GM19025 (cell line): Measurements from ENCODE around the gene PTPRE.

Experiments
- ATAC-seq: cut with Tn5 transposase; IDR thresholded peaks from one replicate; pipeline ENCODE4 v1.9.1; 2021; ENCODE audit warnings: mild to moderate bottlenecking, low read depth, moderate library complexity; ENCODE audit not compliant: unreplicated experiment

The PTPRE gene

GRCh38 chr10:127906548-127907377 lies at the start of gene PTPRE:
PTPRE (plus strand) TSS chr10:127907103; CDS start chr10:128040882, 133,779 bp downstream.
- peak; percentile 91 for ATAC-seq

DNA sequence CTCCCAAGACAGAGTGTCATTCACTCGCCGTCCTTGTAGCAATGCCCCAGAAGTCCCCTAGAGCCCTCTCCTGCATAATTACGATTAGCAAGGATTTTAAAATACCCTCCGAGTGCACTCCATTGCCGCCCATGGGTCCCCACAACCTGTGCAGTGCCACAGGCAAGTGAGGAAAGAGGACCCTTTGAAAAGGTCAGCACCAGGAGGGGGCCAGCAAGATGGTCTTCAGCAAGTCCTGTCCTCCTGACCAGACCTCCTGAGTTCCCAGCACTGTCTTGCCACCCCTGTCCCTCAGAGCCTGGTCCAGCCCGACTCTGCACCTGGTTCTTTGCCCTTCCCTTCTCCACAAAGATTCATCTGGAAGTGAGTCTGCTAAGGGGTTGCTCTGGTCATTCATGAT lies 46.3 kb upstream of the PTPRE start:
- ATAC-seq: no peak

- ATAC-seq: no peak
These were observed 43.6 kb upstream of the PTPRE start for GRCh38 chr10:127863231-127863825.

GRCh38 chr10:127866276-127867013 lies 40.5 kb upstream of the PTPRE start:
- ATAC-seq: no peak

DNA sequence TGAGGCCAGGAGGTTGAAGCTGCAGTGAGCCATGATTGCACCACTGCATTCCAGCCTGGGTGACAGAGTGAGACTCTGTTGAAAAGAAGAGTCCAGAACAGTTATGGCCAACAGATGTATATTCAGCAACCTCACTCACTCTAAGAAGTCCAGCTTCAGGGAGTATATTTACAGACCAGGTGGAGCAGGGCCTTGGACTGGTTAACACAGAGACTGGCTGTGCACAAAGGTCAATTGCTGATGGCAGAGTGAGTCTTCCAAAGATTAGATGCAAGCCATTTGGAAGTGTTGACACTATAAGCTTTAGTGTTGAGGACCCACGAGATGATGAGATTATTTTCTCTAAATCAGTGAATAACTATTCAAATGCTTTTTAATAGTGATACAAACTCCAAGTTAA lies 39.1 kb upstream of the PTPRE start:
- ATAC-seq: no peak

DNA sequence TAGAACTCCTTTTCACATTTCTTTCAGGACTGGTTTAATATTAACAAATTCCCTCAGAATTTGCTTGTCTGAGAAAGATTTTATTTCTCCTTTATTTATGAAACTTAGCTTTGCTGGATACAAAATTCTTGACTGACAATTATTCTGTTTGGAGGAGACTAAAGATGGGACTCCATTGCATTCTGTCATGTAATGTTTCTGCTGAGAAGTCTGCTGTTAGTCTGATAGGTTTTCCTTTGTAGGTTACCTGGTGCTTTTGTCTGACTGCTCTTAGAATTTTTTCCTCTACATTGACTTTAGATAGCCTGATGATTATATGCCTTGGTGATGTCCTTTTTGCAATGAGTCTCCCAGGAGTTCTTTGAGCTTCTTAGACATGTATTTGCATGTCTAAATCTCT lies 37.6 kb upstream of the PTPRE start:
- ATAC-seq: no peak

- no peak for ATAC-seq
These were observed 35.3 kb upstream of the PTPRE start for GRCh38 chr10:127871631-127872010.

DNA sequence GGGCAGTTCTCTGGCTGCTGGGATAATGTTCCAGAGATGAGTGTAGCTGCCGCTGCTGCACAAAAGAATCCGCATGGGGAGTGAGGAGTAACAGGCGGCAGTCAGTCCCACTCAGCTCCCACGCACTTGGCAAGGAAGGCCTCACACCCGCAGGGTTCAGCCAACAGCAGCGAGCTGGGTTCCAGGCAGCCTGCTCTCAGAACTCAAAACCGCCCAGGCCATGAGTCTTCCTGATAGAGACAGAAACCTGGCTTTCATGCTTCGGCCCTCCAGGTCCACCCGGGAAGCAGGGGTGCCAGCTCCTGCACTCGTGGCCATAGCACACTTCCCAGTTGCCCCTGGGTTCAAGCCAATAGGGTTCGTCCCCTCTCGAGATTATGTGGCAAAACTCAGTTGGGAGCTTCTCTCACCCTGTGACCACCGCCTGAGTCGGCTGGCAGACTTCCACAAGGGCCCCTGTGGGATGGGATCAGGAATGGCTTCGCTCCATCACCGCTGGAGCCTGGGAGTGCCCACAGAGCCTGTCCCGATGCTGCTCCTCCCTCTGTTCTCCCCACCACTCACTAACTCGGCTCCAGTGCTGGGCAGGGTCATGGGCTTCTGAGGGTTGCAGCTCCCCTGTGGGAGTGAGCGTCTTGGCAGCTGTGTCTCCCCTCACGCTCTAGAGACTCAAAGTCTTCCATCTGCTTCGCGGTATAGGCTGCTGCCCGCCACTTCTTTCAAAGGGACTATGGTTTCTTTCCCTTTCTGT lies 34.7 kb upstream of the PTPRE start:
- no peak for ATAC-seq

GRCh38 chr10:127872871-127873600 lies 33.9 kb upstream of the PTPRE start:
- ATAC-seq: no peak

DNA sequence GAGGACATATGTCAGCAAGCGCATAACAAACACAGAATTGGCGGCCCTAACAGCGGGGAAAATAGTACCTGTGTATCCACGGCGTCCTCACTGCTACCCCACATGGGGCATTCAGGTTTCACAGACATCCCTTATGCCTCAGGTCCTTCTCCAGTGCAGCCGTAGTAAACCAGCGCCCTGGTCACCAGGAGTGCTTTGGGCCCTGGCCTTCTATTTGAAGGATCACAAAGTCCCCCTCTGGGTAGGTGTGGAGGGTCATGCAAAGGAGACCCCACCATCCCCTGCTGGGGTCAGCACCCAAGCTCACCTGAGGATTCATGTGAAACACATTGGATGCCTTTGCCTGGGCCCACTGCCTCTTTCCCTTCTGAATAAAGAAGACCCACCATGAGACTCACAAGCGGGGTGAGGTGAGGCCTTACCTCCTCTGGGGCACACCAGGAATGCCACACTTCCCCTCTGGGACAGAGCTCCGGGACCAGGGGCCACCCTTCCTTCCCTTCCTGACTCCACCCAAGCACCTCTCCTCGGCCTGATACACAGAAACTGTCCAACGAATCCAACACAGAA lies 32.9 kb upstream of the PTPRE start:
- no peak for ATAC-seq

- no peak for ATAC-seq
These were observed 32.0 kb upstream of the PTPRE start for GRCh38 chr10:127874671-127875448.

- ATAC-seq: no peak
These were observed 31.5 kb upstream of the PTPRE start for GRCh38 chr10:127875449-127875765.

DNA sequence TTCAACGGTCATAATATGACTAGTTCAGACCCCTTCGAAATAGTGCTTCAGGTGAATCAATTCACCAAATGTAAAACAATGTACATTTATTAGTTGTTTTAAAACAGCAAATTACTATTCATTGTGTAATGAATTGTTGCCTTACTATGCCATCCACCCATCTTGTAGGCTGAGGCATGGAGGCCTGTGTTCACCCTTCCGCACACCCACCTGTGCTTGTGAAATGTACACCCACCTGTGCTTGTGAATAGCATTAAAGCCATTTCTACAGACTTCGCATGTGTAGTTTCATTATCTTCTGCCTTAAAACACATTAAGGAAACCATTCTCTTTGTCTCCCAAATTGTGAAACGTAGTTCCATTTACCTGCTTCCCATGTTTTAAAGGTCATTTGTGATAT lies 31.0 kb upstream of the PTPRE start:
- no peak for ATAC-seq

DNA sequence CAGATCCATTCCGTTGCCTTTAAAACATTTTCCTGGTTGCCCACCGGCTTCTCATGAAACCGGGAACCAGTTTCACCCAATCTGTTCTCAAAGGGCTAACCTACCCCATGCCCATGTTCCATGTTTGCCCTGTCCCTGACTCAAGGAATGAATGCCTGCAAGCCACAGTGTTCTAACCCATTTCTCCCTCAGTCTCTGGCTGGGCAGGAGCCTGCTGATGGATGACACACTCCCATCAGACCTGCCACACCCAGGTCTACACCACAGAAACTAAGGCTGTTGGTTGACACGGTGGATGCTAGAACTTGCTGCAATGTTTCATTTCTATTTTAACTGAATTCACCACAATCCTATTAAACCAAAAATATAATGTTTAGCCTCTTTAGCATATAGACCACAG lies 29.8 kb upstream of the PTPRE start:
- no peak for ATAC-seq

- ATAC-seq: no peak
These were observed 29.2 kb upstream of the PTPRE start for GRCh38 chr10:127877699-127878098.

GRCh38 chr10:127878475-127879055 lies 28.3 kb upstream of the PTPRE start:
- ATAC-seq: no peak

DNA sequence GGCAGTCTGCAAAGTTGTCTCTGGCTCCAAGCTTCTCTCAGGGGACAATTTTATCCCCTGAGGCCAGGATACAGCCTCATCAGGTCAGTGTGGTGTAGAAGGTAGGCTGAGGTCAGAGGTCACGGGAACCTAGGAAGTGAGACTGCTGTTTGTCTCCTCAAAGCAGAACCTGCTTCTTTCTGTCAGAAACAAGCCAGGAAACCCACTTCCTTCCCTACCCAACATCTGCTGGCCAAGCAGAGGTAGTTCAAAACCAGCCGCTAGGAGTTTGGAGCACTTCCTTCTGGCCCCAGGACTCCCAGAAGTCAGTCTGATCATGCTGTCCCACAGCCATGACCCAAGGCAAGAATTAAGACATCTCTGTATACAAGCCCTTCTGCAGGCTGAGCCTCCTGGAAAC lies 26.3 kb upstream of the PTPRE start:
- ATAC-seq: no peak

GRCh38 chr10:127881262-127881661 lies 25.6 kb upstream of the PTPRE start:
- ATAC-seq: no peak

GRCh38 chr10:127882391-127882790 lies 24.5 kb upstream of the PTPRE start:
- no peak for ATAC-seq
